ENCODE results near the gene ABR. TPM values are rescaled to one million over a fixed set of nuclear protein-coding genes. Genes with fewer than 3 reads are reported as not detected.

The ABR gene
- total RNA-seq, 6 experiments from 2014 or later, result 7.4 to 21.5 (median 11.3) TPM

DNA sequence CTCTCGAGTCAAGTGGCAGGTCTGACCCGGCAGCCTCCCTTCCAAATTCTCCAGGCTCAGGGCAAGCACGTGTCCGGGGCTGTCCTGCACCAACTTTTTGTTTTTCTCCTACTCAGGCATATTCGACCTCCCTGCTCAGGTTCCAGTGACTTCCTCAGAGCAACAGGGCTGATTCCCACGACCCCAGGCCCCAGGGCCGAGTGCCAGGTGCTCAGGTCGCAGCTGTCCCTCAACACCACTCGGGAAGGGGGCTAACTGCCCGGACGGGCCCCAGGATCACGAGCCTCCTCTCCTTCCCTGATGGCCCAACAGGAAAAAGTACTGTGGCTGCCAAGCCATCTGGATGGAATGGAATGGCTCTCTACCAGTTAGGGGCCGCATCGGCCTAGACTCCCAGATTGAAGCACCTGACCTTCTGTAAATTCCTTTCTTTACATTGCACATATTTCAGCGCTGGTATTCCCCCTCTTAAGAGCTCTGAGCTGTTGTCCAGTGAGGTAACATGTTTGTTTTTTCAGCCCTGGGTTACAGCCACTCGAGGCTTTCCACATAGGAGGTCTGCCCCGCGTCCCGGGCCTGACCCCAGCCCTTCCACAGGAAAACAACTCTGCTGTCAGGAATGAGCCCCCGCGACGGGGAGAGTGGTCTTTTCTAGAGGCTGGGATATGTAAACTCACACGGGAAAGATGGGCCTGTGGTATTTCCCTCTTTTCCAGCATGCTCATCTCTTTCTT is 225.2 kb downstream of the ABR start:
- ATAC-seq, result peak in 1 of 4 donors; percentile 35
- Histone ChIP-seq H3K36me3 (no peaks in the 10 kb centered on the region), H3K27ac (no peak overlapping the region), H3K4me1 (no peaks in the 10 kb centered on the region), H3K4me3 (no peak overlapping the region), H3K9me3 (no peaks in the 10 kb centered on the region), H3K27me3 (no peaks in the 10 kb centered on the region)
- TF ChIP-seq POLR2A (IDR thresholded peaks at IDR 0.05), result no peak
- TF ChIP-seq, protein P1, sequence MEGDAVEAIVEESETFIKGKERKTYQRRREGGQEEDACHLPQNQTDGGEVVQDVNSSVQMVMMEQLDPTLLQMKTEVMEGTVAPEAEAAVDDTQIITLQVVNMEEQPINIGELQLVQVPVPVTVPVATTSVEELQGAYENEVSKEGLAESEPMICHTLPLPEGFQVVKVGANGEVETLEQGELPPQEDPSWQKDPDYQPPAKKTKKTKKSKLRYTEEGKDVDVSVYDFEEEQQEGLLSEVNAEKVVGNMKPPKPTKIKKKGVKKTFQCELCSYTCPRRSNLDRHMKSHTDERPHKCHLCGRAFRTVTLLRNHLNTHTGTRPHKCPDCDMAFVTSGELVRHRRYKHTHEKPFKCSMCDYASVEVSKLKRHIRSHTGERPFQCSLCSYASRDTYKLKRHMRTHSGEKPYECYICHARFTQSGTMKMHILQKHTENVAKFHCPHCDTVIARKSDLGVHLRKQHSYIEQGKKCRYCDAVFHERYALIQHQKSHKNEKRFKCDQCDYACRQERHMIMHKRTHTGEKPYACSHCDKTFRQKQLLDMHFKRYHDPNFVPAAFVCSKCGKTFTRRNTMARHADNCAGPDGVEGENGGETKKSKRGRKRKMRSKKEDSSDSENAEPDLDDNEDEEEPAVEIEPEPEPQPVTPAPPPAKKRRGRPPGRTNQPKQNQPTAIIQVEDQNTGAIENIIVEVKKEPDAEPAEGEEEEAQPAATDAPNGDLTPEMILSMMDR (IDR thresholded peaks at IDR 0.05), result no peak
- intact Hi-C loops (cut with DNase I), result no loop called here
- WGBS (ENCODE audit: insufficient coverage, low coverage, low lambda C conversion rate, missing lambda C conversion rate), result 33% methylated on average over 17 of the region's 23 CpGs
- DNase-seq, result peak in 1 of 3 donors; percentile 17

DNA sequence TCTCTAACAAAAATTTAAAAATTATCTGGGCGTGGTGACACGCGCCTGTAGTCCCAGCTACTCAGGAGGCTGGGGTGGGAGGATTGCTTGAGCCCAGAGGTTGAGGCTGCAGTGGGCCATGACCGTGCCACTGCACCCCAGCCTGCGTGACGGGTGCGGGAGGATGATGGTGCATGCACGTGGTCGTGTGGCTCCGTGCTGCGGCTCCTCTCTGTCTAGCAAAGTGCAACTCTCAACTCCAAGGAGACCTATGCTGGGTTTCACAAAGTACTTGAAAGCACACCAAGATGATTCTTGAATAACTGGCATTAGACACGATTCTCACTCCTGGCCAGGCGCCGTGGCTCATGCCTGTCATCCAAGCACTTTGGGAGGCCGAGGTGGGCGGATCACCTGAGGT is 226.0 kb downstream of the ABR start:
- TF ChIP-seq, protein P1 (IDR thresholded peaks at IDR 0.05), result no peak
- no peak for TF ChIP-seq POLR2A (IDR thresholded peaks at IDR 0.05)

More for the DNA sequence above, 226.0 kb downstream of the ABR start:
- no peaks in the 10 kb centered on the region for H3K4me1 ChIP-seq
- no peaks in the 10 kb centered on the region for H3K36me3 ChIP-seq
- H3K4me3 ChIP-seq, result no peak overlapping the region
- H3K9me3 ChIP-seq, result no peaks in the 10 kb centered on the region
- WGBS (ENCODE audit: insufficient coverage, low coverage, low lambda C conversion rate, missing lambda C conversion rate), result 100% methylated on average over 1 of the region's 16 CpGs
- intact Hi-C loops (cut with DNase I), result no loop called here
- peak in 1 of 3 donors; percentile 2 for DNase-seq
- no peak for ATAC-seq
- no peaks in the 10 kb centered on the region for H3K27me3 ChIP-seq
- no peak overlapping the region for H3K27ac ChIP-seq

Small RNAs within 50 kb of the gene (microRNA-seq; reads per million reads assigned to microRNA genes)
- 0 reads per million in 2 donors for gene MIR3183

Small RNAs within 50 kb of the gene (small RNA-seq; reads per million reads assigned to genes)
- 0 reads per million in 2 experiments for gene AC016292.2
- gene MIR3183, result 0 reads per million in 2 experiments
- 0 reads per million in 2 experiments for gene RF00017

Other genes with a start within 250 kb of the ABR start
- 1 to 10 TPM; 2.7 to 9.5 (median 8.0) TPM for gene NXN, start 200.2 kb downstream of the ABR start, total RNA-seq
- gene TIMM22, start 182.9 kb downstream of the ABR start, total RNA-seq, result 1 to 10 TPM; 3.9 to 6.5 (median 4.1) TPM
- gene BHLHA9, start 90.5 kb upstream of the ABR start, total RNA-seq, result not detected
- gene TRARG1, start 99.7 kb upstream of the ABR start, total RNA-seq, result not detected
- gene YWHAE, start 220.2 kb upstream of the ABR start, total RNA-seq, result 100 to 1,000 TPM; 167 to 446 (median 217) TPM

All from right lobe of liver (tissue), 6 donors.